Measurements from ENCODE around the gene CYCS. TPM values are rescaled to one million over a fixed set of nuclear protein-coding genes. Genes with fewer than 3 reads are reported as not detected.

The CYCS gene
- total RNA-seq, 1 donor from 2014 or later = 280 TPM

- DNase-seq = no peak
- H3K9me3 Mint-ChIP-seq = no peaks in the 10 kb centered on the region
- peaks cover 12% of the 10 kb centered on the region for H3K27me3 Mint-ChIP-seq
- H3K4me1 Mint-ChIP-seq = peaks cover 7% of the 10 kb centered on the region
- no peaks in the 10 kb centered on the region for H3K36me3 Mint-ChIP-seq (ENCODE audit: low read depth)
- H3K4me3 Mint-ChIP-seq = no peak overlapping the region
- no peak overlapping the region for H3K27ac Mint-ChIP-seq
- intact Hi-C loops (cut with micrococcal nuclease) = no loop called here
Measured at GRCh38 chr7:25077096-25077495, 48.0 kb downstream of the CYCS start.

DNA sequence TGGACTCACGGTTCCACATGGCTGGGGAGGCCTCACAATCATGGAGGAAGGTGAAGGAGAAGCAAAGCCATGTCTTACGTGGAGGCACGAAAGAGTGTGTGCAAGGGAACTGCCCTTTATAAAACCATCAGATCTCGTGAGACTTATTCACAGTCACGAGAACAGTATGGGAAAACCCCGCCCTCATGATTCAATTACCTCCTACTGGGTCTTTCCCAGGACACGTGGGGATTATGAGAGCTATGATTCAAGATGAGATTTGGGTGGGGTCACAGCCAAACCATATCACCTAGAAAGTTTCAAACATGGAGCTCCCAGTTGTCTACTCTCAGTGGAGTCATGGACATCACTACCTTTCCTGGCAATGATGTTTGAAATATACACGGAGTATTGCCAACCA, 49.6 kb downstream of the CYCS start:
- intact Hi-C loops (cut with micrococcal nuclease) = loop anchor here (1.0 kb wide), 1 partner anchor 254 kb away; no protein-coding TSS in a partner anchor
- H3K27ac Mint-ChIP-seq = no peak overlapping the region

DNA sequence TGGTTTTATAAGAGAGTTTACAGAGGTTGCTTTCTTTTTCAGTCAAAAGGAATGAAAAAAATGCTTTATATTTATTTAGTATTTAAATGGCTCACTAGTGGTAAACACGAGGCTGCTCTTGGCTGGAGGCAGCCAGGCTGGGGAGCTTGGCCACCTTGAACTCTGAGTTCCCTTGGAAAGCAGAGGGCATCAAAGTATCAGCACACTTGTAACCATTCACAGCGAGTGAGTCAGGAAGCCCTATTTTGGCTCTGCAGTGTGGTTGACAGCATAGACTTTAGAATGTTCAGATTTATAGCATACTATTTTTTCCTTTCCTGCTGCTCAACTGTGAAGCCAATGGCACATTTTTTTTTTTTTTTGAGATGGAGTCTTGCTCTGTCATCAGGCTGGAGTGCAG, 51.6 kb downstream of the CYCS start:
- intact Hi-C loops (cut with micrococcal nuclease) = loop anchor here (5.0 kb wide), 1 partner anchor 46 kb away; no protein-coding TSS in a partner anchor
- Mint-ChIP-seq H3K4me3 (no peak overlapping the region), H3K9me3 (no peaks in the 10 kb centered on the region), H3K36me3 (ENCODE audit: low read depth) (no peaks in the 10 kb centered on the region), H3K27ac (no peak overlapping the region), H3K4me1 (peaks cover 18% of the 10 kb centered on the region), H3K27me3 (peaks cover 12% of the 10 kb centered on the region)
- DNase-seq = no peak

More for the DNA sequence above, 49.6 kb downstream of the CYCS start:
- Mint-ChIP-seq H3K9me3 (no peaks in the 10 kb centered on the region), H3K4me1 (peaks cover 7% of the 10 kb centered on the region), H3K4me3 (no peak overlapping the region), H3K27me3 (peaks cover 12% of the 10 kb centered on the region), H3K36me3 (ENCODE audit: low read depth) (no peaks in the 10 kb centered on the region)
- no peak for DNase-seq

Other genes with a start within 250 kb of the CYCS start
- 93.7 and 93.8 TPM in 2 replicates for gene OSBPL3, start 145.1 kb downstream of the CYCS start, total RNA-seq
- gene NPVF, start 103.2 kb upstream of the CYCS start, total RNA-seq = not detected in 2 replicates